Effector memory CD4-positive, alpha-beta T cell (primary cell): ENCODE measurements around the gene NUDT9.
"Not testable (repeated sequence)": the region's sequence is repeated elsewhere in the genome, so short reads cannot be mapped to it uniquely, and the experiment has no call there.

Source experiments
- DNase-seq, 3 donors: peaks; one replicate each; pipeline ENCODE4 v3.0.0-alpha.2; 2020
- H3K27ac ChIP-seq: 2 replicates; pipeline ENCODE4 v1.7.0; 2013; ENCODE audit warnings: mild to moderate bottlenecking, low read length, moderate library complexity; ENCODE audit not compliant: insufficient read depth, poor library complexity, severe bottlenecking
- H3K27me3 ChIP-seq: replicated peaks from 2 replicates; pipeline ENCODE4 v1.7.0; 2013; ENCODE audit warnings: mild to moderate bottlenecking, low read length; ENCODE audit not compliant: insufficient read depth, control insufficient read depth, poor library complexity, severe bottlenecking
- H3K36me3 ChIP-seq: 2 replicates; pipeline ENCODE4 v1.7.0; 2013; ENCODE audit warnings: mild to moderate bottlenecking, low read length, moderate library complexity; ENCODE audit not compliant: control insufficient read depth, insufficient read depth
- H3K4me1 ChIP-seq: 2 replicates; pipeline ENCODE4 v1.7.0; 2013; ENCODE audit warnings: low read length, mild to moderate bottlenecking; ENCODE audit not compliant: control insufficient read depth, insufficient read depth, poor library complexity, severe bottlenecking
- H3K4me3 ChIP-seq: 2 replicates; pipeline ENCODE4 v1.7.0; 2013; ENCODE audit warnings: low read length, low read depth, mild to moderate bottlenecking; ENCODE audit not compliant: insufficient read depth, poor library complexity, severe bottlenecking
- H3K9me3 ChIP-seq: 2 replicates; pipeline ENCODE4 v1.7.0; 2013; ENCODE audit warnings: mild to moderate bottlenecking, low read length, moderate library complexity; ENCODE audit not compliant: control insufficient read depth

NUDT9 gene

DNA sequence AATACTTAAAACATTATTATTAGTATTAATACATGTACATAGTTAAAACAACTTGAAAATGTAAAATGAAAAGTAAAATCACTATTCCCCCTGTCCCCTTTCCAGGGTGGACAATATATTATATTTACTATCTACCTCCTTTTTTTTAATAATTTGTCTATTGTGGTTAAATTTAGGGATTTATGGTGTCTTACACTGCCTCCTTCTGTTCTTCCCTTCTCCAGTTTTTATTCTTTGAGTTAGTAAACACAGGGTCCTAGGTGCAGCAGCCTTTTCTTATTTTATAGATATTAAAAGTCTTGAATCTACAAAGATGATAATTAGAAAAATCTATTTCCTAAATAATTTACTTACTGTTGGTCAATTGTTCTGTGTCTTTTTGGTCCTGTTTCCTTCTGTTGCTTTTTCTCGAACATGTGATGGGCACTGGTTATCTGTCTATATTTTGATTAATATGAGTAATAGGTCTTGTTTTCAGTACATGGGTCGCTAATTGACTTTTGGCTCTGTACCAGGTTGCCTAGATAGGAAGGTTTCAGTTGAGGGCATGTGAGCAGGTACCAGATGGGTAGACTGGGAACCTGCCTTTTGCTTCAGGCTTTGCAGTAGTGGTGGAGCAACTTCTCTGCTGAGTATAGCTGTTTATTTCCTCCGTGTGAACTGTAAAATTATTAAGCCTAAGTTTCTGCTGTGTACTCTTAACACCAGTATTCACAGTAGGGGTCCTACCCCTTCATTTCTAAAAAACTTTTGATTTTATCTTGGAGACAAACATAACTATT is 1.1 kb downstream of the NUDT9 start:
- DNase-seq: no peak
- Histone ChIP-seq H3K27ac (no peak overlapping the region), H3K36me3 (no peaks in the 10 kb centered on the region), H3K27me3 (no peaks in the 10 kb centered on the region), H3K9me3 (no peaks in the 10 kb centered on the region), H3K4me3 (peak overlapping the region; percentile 94), H3K4me1 (peaks cover 7% of the 10 kb centered on the region)

DNA sequence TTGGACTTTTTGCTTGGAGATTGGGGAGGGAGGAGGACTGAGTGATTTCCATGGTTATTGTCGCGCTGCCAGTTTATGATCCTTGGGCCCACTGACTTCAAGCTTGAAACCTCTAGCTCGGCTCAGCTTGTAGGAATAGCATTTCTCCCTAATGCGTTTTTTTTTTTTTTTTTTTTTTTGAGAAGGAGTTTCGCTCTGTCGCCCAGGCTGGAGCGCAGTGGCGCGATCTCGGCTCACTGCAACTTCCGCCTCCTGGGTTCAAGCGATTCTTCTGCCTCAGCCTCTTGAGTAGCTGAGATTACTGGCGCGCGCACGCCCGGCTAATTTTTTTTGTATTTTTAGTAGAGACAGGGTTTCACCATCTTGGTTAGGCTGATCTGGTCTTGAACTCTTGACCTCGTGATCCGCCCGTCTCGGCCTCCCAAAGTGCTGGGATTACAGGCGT is 1.7 kb downstream of the NUDT9 start:
- H3K36me3 ChIP-seq, H3K27me3 ChIP-seq, H3K27ac ChIP-seq, H3K9me3 ChIP-seq, H3K4me1 ChIP-seq, DNase-seq: not testable (repeated sequence)
- H3K4me3 ChIP-seq: peak overlapping the region; percentile 94

DNA sequence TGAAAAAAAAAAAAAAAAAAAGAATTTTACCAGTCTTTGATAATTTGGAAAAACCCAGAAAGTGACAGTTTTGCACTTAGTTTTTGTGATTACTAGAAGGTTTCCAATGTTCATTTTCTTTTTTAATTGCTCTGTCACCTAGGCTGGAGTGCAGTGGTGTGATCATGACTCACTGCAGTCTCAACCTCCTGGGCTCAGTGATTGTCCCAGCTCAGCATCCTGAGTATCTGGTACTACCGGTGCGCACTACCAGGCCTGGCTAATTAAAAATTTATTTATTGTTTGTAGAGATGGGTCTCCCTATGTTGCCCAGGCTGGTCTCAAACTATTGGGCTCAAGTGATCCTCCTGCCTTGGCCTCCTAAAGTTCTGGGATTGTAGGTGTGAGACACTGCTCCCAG is 3.3 kb downstream of the NUDT9 start:
- H3K27me3 ChIP-seq: no peaks in the 10 kb centered on the region
- no peak overlapping the region for H3K4me3 ChIP-seq
- H3K36me3 ChIP-seq: no peaks in the 10 kb centered on the region
- H3K27ac ChIP-seq: no peak overlapping the region
- DNase-seq: no peak
- H3K9me3 ChIP-seq: no peaks in the 10 kb centered on the region
- H3K4me1 ChIP-seq: peaks cover 7% of the 10 kb centered on the region

DNA sequence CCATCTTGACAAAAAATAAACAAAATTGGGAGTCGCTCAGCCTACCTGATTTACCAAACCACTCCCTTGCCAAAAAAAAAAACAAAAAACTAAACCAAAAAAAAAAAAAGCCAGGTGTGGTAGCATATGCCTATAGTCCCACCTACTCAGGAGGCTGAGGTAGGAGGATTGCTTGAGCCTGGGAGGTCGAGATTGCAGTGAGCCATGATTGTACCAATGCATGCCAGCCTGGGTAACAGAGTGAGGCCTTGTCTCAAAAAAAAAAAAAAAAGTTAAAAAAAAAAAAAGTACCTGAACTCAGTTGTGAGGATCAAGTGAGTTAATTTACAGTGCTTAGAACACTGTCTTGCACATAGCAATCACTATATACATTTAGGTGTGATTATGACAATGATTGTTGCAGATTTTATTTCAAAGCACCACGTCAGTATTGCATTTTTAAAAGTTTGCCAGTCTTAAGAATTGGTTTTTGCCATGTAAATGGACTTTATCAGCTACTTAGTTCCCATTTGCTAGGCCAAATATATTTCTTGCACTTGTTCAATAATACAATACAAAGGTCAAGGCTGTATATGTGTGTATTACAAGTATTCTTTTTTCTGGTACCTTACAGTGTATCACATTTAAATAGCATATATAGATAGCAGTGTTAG is 4.6 kb downstream of the NUDT9 start:
- Histone ChIP-seq H3K36me3 (no peaks in the 10 kb centered on the region), H3K4me3 (no peak overlapping the region), H3K4me1 (peaks cover 7% of the 10 kb centered on the region), H3K9me3 (no peaks in the 10 kb centered on the region), H3K27me3 (no peaks in the 10 kb centered on the region), H3K27ac (no peak overlapping the region)
- no peak for DNase-seq

DNA sequence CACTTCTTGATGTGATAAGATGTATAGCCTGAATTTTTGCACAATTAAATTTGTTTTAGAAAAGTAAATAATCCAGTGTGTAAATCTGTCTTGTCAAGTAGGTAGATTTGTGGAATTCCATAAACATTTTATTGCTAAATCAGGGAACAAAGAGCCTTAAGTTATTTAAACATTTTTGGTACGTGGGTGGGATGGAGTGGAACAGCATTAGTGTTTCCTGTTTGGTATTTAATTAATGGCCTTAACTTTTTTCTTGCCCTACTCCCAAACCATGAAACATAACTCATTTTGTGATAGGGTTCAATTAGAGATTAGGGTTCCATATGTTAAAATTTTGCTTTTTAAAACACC is 5.1 kb downstream of the NUDT9 start:
- no peaks in the 10 kb centered on the region for H3K9me3 ChIP-seq
- H3K4me3 ChIP-seq: no peak overlapping the region
- no peak overlapping the region for H3K27ac ChIP-seq
- no peaks in the 10 kb centered on the region for H3K27me3 ChIP-seq
- peaks cover 7% of the 10 kb centered on the region for H3K4me1 ChIP-seq
- H3K36me3 ChIP-seq: no peaks in the 10 kb centered on the region
- no peak for DNase-seq

DNA sequence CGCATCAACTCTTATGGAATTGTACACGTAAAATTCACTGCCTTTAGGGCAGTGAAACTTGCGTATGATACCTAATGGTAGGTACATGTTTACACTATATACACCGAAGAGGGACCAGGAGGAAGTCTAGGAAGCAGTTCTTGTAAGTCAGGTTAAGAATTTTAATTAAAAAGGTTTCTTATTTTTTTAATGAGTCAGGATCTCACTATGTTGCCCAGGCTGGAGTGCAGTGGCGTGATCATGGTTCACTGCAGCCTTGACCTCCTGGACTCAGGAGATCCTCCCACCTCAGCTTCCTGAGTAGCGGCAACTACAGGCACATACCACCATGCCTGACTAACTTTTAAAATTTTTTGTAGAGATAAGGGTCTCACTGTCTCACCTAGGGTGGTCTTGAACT is 6.6 kb downstream of the NUDT9 start:
- Histone ChIP-seq H3K4me3 (no peak overlapping the region), H3K9me3 (no peaks in the 10 kb centered on the region), H3K4me1 (no peaks in the 10 kb centered on the region), H3K36me3 (no peaks in the 10 kb centered on the region), H3K27me3 (no peaks in the 10 kb centered on the region), H3K27ac (no peak overlapping the region)
- no peak for DNase-seq

DNA sequence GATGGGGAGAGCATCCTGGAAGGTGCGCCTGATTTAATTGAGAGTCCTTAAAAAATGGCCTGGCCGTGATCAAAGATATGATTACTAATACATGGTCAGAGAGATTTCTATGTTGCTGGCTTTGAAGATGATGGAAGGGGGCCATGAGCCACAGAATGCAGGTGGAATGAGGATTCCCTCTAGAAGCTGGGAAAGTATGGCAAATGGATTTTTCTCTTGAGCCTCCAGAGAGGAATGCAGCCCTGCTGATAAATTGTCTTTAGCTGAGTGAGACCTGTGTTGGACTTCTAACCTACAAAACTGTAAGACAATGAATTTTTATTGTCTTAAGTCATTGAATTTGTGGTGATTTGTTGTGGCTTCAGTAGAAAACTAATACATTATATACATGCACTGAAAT is 7.7 kb downstream of the NUDT9 start:
- Histone ChIP-seq H3K36me3 (no peaks in the 10 kb centered on the region), H3K27me3 (no peaks in the 10 kb centered on the region), H3K9me3 (no peaks in the 10 kb centered on the region), H3K27ac (no peak overlapping the region), H3K4me1 (no peaks in the 10 kb centered on the region), H3K4me3 (no peak overlapping the region)
- DNase-seq: no peak

DNA sequence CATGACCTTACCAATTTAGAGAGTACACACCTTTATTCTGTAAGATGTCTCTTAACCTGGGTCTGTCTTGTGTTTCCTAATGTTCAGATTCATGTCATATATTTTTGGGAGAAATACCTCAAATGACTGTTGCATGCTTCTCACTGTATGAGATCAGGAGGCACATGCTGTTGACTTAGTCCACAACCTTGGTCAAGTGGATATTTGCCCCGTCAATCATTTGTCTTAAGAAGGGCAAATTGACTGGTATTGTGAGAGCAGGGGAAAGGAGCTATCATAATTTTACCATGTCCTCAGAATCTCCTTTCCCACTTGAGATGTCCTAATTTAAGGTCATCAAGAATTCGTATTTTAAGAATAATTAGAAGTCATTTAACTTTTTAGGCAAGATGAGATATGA is 11.0 kb downstream of the NUDT9 start:
- no peak for DNase-seq
- H3K36me3 ChIP-seq: peaks cover 9% of the 10 kb centered on the region
- H3K4me3 ChIP-seq: no peak overlapping the region
- H3K27me3 ChIP-seq: no peaks in the 10 kb centered on the region
- no peaks in the 10 kb centered on the region for H3K9me3 ChIP-seq
- no peaks in the 10 kb centered on the region for H3K4me1 ChIP-seq
- H3K27ac ChIP-seq: no peak overlapping the region

DNA sequence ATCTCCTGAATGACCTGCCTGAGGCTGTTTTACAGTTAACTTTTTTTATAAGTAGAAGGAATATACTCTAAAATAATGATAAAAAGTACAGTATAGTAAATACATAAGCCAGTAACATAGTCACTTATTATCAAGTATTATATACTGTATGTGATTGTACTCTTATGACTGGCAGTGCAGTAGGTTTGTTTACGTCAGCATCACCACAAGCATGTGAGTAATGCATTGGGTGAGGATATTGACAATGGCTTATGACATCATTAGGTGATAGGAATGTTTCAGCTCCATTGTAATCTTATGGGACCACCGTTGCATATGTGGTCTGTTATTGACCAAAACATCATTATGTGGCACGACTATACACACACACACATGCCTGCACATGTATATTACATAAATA is 20.5 kb downstream of the NUDT9 start:
- no peak for DNase-seq
- H3K27ac ChIP-seq: no peak overlapping the region
- peaks cover 37% of the 10 kb centered on the region for H3K36me3 ChIP-seq
- no peaks in the 10 kb centered on the region for H3K9me3 ChIP-seq
- H3K4me1 ChIP-seq: no peaks in the 10 kb centered on the region
- H3K4me3 ChIP-seq: no peak overlapping the region
- H3K27me3 ChIP-seq: no peaks in the 10 kb centered on the region

DNA sequence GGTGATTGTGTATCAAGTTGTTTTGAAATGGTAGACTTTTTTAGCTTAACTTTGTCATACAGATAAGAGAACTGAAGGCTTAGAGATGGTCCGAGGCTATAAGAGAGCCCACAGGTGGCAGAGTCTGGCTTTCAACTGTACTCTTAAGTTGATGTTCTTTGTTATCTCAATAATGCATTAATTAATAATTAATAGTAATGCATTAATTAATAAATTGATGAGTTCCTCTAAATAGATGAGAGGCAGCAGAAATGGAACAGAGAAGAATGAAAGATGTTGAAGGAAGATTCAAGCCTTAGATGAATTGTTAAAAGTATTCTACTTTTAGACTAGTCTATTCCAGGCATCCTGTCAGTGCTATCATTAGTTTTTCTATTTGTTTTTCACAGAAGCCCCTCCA is 22.4 kb downstream of the NUDT9 start:
- Histone ChIP-seq H3K9me3 (no peaks in the 10 kb centered on the region), H3K4me1 (no peaks in the 10 kb centered on the region), H3K4me3 (no peak overlapping the region), H3K27ac (no peak overlapping the region), H3K36me3 (peaks cover 29% of the 10 kb centered on the region), H3K27me3 (no peaks in the 10 kb centered on the region)
- no peak for DNase-seq
